HepG2 (cell line): Measurements from ENCODE around the gene SGSH. TPM values are rescaled to one million over a fixed set of nuclear protein-coding genes. Genes with fewer than 3 reads are reported as not detected.

Experiments
- ADNP ChIP-seq: sonication (generic); formaldehyde crosslinking; IDR thresholded peaks from 2 replicates; pipeline ENCODE4 v1.4.0; 2020; ENCODE audit warnings: missing genetic modification reagents
- CSRNP2 ChIP-seq: sonication (generic); formaldehyde crosslinking; conservative IDR thresholded peaks from 2 replicates; pipeline ENCODE4 v1.8.0; 2022; ENCODE audit warnings: low read depth, missing genetic modification reagents
- DPF2 ChIP-seq: sonication (generic); formaldehyde crosslinking; IDR thresholded peaks from 2 replicates; pipeline ENCODE4 v1.4.0; 2020; ENCODE audit warnings: mild to moderate bottlenecking, low read depth, missing genetic modification reagents, borderline replicate concordance
- DRAP1 ChIP-seq: IDR thresholded peaks from 2 replicates; pipeline ENCODE4 v1.6.1; 2016; ENCODE audit warnings: missing genetic modification reagents, missing compliant biosample characterization
- ERF ChIP-seq: IDR thresholded peaks from 2 replicates; pipeline ENCODE4 v1.6.1; 2018; ENCODE audit warnings: missing biosample characterization, missing genetic modification reagents
- FOXK1 ChIP-seq: sonication (generic); formaldehyde crosslinking; IDR thresholded peaks from 2 replicates; pipeline ENCODE4 v1.4.0; 2020; ENCODE audit warnings: low read depth, missing genetic modification reagents, borderline replicate concordance
- GATAD2A ChIP-seq: IDR thresholded peaks from 2 replicates; pipeline ENCODE4 v1.6.1; 2016
- GTF3A ChIP-seq: sonication (generic); formaldehyde crosslinking; conservative IDR thresholded peaks from 2 replicates; pipeline ENCODE4 v1.4.0; 2020; ENCODE audit warnings: mild to moderate bottlenecking, missing genetic modification reagents
- HCFC1 ChIP-seq: fragments of 150-350 bp; IDR thresholded peaks from 2 replicates; pipeline ENCODE4 v1.6.1; 2014; ENCODE audit warnings: low read depth, low read length
- MBNL3 ChIP-seq: fragments of 250-450 bp; sonication (Bioruptor Pico); conservative IDR thresholded peaks from 2 replicates; pipeline ENCODE4 v1.8.0; 2022; ENCODE audit warnings: mild to moderate bottlenecking, inconsistent platforms
- PHF20 ChIP-seq: sonication (generic); formaldehyde crosslinking; IDR thresholded peaks from 2 replicates; pipeline ENCODE4 v1.5.0; 2020; ENCODE audit warnings: mild to moderate bottlenecking, missing genetic modification reagents
- PTBP1 ChIP-seq: fragments of 200-400 bp; formaldehyde crosslinking; IDR thresholded peaks from 2 replicates; pipeline ENCODE4 v1.6.1; 2018; ENCODE audit warnings: low read length, low read depth; ENCODE audit not compliant: poor library complexity, severe bottlenecking
- RAD51 ChIP-seq: fragments of 450-650 bp; IDR thresholded peaks from 2 replicates; pipeline ENCODE4 v1.6.1; 2016; ENCODE audit warnings: borderline replicate concordance
- RBAK ChIP-seq: sonication (generic); formaldehyde crosslinking; IDR thresholded peaks from 2 replicates; pipeline ENCODE4 v1.5.1; 2020; ENCODE audit warnings: mild to moderate bottlenecking, missing genetic modification reagents
- RXRA ChIP-seq: sonication (generic); formaldehyde crosslinking; IDR thresholded peaks from 2 replicates; pipeline ENCODE4 v1.5.1; 2020; ENCODE audit warnings: missing genetic modification reagents
- SMAD1 ChIP-seq: sonication (generic); formaldehyde crosslinking; IDR thresholded peaks from 2 replicates; pipeline ENCODE4 v1.4.0; 2020; ENCODE audit warnings: missing genetic modification reagents, low read depth, mild to moderate bottlenecking, borderline replicate concordance
- SNAI1 ChIP-seq: sonication (generic); formaldehyde crosslinking; IDR thresholded peaks from 2 replicates; pipeline ENCODE4 v1.5.0; 2020; ENCODE audit warnings: mild to moderate bottlenecking, missing genetic modification reagents, borderline replicate concordance
- SOX6 ChIP-seq, 2 experiments: fragments of 450-650 bp in 1 of 2; sonication (generic) in 1 of 2; formaldehyde crosslinking in 1 of 2; IDR thresholded peaks; 2 replicates each; pipeline versions ENCODE4 v1.4.0 to v1.6.1; 2017 to 2020; ENCODE audit warnings: antibody characterized with exemption in 1 of 2, mild to moderate bottlenecking in 1 of 2, missing genetic modification reagents in 1 of 2
- TARDBP ChIP-seq: sonication (generic); formaldehyde crosslinking; IDR thresholded peaks from 2 replicates; pipeline ENCODE4 v1.8.0; 2022; ENCODE audit warnings: mild to moderate bottlenecking, missing genetic modification reagents
- THAP11 ChIP-seq: IDR thresholded peaks from 2 replicates; pipeline ENCODE4 v1.6.1; 2016; ENCODE audit warnings: missing biosample characterization, missing genetic modification reagents
- YY1 ChIP-seq: IDR thresholded peaks from 2 replicates; pipeline ENCODE4 v1.6.1; 2011; ENCODE audit warnings: low read length, low read depth, moderate library complexity, mild to moderate bottlenecking; ENCODE audit not compliant: insufficient read depth, insufficient replicate concordance
- ZBTB38 ChIP-seq: sonication (generic); formaldehyde crosslinking; IDR thresholded peaks from 2 replicates; pipeline ENCODE4 v1.5.1; 2020; ENCODE audit warnings: mild to moderate bottlenecking, missing genetic modification reagents
- ZMYM2 ChIP-seq: sonication (generic); formaldehyde crosslinking; IDR thresholded peaks from 2 replicates; pipeline ENCODE4 v1.8.0; 2022; ENCODE audit warnings: mild to moderate bottlenecking, missing genetic modification reagents
- ZNF230 ChIP-seq: sonication (generic); formaldehyde crosslinking; IDR thresholded peaks from 2 replicates; pipeline ENCODE4 v1.4.0; 2020; ENCODE audit warnings: mild to moderate bottlenecking, missing genetic modification reagents
- ZNF256 ChIP-seq: sonication (generic); formaldehyde crosslinking; conservative IDR thresholded peaks from 2 replicates; pipeline ENCODE4 v1.4.0; 2020; ENCODE audit warnings: missing genetic modification reagents
- ZNF382 ChIP-seq: sonication (generic); formaldehyde crosslinking; IDR thresholded peaks from 2 replicates; pipeline ENCODE4 v1.5.0; 2020; ENCODE audit warnings: missing genetic modification reagents, mild to moderate bottlenecking, borderline replicate concordance
- ZNF383 ChIP-seq: sonication (generic); formaldehyde crosslinking; IDR thresholded peaks from 2 replicates; pipeline ENCODE4 v1.4.0; 2020; ENCODE audit warnings: missing genetic modification reagents, mild to moderate bottlenecking, borderline replicate concordance
- ZNF841 ChIP-seq: sonication (generic); formaldehyde crosslinking; IDR thresholded peaks from 2 replicates; pipeline ENCODE4 v1.8.1; 2023; ENCODE audit warnings: missing genetic modification reagents, borderline replicate concordance
- polyA plus RNA-seq, 8 experiments: library from polyadenylated mRNA; depleted of rRNA in 3 of 8; stranded (reverse) in 7 of 8; unstranded in 1 of 8; fragments of >200 nt; fragmentation: Illumina TruSeq in 4 of 8; extraction: Trizol in 4 of 8; gene quantifications; 2 replicates each; pipeline versions ENCODE4 v1.2.1 to v1.2.3, GENCODE V29; 2011 to 2016; ENCODE audit warnings: low read depth in 4 of 8, missing spikeins in 1 of 8, mixed read lengths in 1 of 8; ENCODE audit not compliant: insufficient read depth in 1 of 8
- total RNA-seq, 5 experiments: library from RNA; depleted of rRNA; stranded (reverse); fragments of >200 nt; fragmentation: Illumina TruSeq; extraction: Trizol; gene quantifications; 2 replicates each; pipeline ENCODE4 v1.2.3, GENCODE V29; 2016; ENCODE audit warnings: low read depth in 1 of 5
- TF ChIP-seq, protein P1 (sequence below): IDR thresholded peaks from 2 replicates; pipeline ENCODE4 v1.6.1; 2016; ENCODE audit warnings: mild to moderate bottlenecking, missing biosample characterization, missing genetic modification reagents

SGSH gene
- total and polyA plus RNA-seq, 2 of the 13 experiments (the other 11 are each of a cell fraction or from before 2014, with no cell fraction given) = 12.2 to 17.6 TPM

DNA sequence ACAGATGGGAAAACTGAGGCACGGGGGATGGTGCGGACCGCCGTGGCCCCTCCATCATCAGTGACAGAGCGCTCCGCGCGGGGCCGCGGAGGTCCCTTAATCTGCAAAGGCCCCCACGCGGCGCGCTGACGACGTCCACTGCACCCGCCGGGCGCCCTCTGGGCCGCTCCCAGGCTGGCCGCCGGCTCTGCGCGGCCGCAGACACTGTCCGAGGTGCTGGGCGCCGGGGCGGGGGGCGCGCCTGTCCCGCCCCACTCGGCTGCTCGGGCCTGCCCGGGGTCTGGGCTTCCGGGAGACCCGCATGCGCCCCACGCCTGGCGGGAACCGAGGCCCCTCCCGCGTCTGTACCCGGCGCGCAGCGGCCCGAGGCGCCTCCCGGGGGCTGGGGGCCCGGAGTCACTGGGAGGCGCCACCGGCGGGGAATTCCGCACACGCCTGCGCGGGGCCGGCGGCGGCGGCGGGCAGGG is 40.0 kb upstream of the SGSH start (continued):
- no peak for TF ChIP-seq ZNF230 (CRISPR knock-in tag)
- TF ChIP-seq ZBTB38 = no peak; the same call in 1 of the 2 replicates
- no peak for TF ChIP-seq RBAK (CRISPR knock-in tag)
- TF ChIP-seq PTBP1 = no peak
- no peak for TF ChIP-seq ZNF256
- no peak for TF ChIP-seq ZNF383 (CRISPR knock-in tag)
- TF ChIP-seq RAD51 = no peak
- no peak for TF ChIP-seq DPF2 (CRISPR knock-in tag)
- no peak for TF ChIP-seq RXRA (CRISPR knock-in tag)
- no peak for TF ChIP-seq FOXK1 (CRISPR knock-in tag)
- no peak for TF ChIP-seq SOX6 (IDR thresholded peaks at IDR 0.05)
- no peak for TF ChIP-seq SOX6 (CRISPR knock-in tag; IDR thresholded peaks at IDR 0.05)
- no peak for TF ChIP-seq HCFC1
- TF ChIP-seq DRAP1 (CRISPR knock-in tag) = no peak
- no peak for TF ChIP-seq ZNF841
- TF ChIP-seq TARDBP (CRISPR knock-in tag) = no peak
- TF ChIP-seq MBNL3 (CRISPR knock-in tag) = no peak
- 0 out of 2 replicates have a peak, but pooled peaks have one; percentile 35 for TF ChIP-seq PHF20 (CRISPR knock-in tag)
- no peak for TF ChIP-seq ZNF382 (CRISPR knock-in tag)
- no peak for TF ChIP-seq SMAD1 (CRISPR knock-in tag)
- no peak for TF ChIP-seq ZMYM2 (CRISPR knock-in tag)
- TF ChIP-seq ERF (CRISPR knock-in tag) = peak; percentile 76; the same call in 1 of the 2 replicates
- TF ChIP-seq ADNP (CRISPR knock-in tag) = no peak
- 0 out of 2 replicates have a peak, but pooled peaks have one; percentile 32 for TF ChIP-seq CSRNP2 (CRISPR knock-in tag)
- TF ChIP-seq, protein P1, sequence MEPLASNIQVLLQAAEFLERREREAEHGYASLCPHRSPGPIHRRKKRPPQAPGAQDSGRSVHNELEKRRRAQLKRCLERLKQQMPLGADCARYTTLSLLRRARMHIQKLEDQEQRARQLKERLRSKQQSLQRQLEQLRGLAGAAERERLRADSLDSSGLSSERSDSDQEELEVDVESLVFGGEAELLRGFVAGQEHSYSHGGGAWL = peak; percentile 53; the same call in 1 of the 2 replicates
- peak; percentile 49 for TF ChIP-seq YY1
- TF ChIP-seq GATAD2A = no peak
- TF ChIP-seq SNAI1 (CRISPR knock-in tag) = no peak
- TF ChIP-seq GTF3A = no peak
- TF ChIP-seq THAP11 (CRISPR knock-in tag) = peak; percentile 12; the same call in 1 of the 2 replicates
